Retina (tissue), 1 donor: Measurements from ENCODE around the gene PRSS2.
"Not testable (repeated sequence)": the region's sequence is repeated elsewhere in the genome, so short reads cannot be mapped to it uniquely, and the experiment has no call there.

ENCODE experiments used
- DNase-seq: peaks from one replicate; pipeline ENCODE4 v3.0.0-alpha.2; 2016

The PRSS2 gene

GRCh38 chr7:142760071-142760642 is 10.6 kb upstream of the PRSS2 start:
- DNase-seq: no peak

GRCh38 chr7:142761606-142762005 is 9.2 kb upstream of the PRSS2 start:
- DNase-seq: not testable (repeated sequence)

- no peak for DNase-seq
These were observed 8.7 kb upstream of the PRSS2 start for GRCh38 chr7:142762104-142762503.

- DNase-seq: no peak
These were observed 3.3 kb upstream of the PRSS2 start for GRCh38 chr7:142767451-142767850.

- DNase-seq: no peak
These were observed 2.9 kb upstream of the PRSS2 start for GRCh38 chr7:142767861-142768260.

GRCh38 chr7:142768885-142769284 is 1.9 kb upstream of the PRSS2 start:
- DNase-seq: not testable (repeated sequence)

- no peak for DNase-seq
These were observed 568 bp downstream of the PRSS2 start for GRCh38 chr7:142771353-142771723.

- no peak for DNase-seq
These were observed 1.3 kb downstream of the PRSS2 start for GRCh38 chr7:142772051-142772450.

- no peak for DNase-seq
These were observed 1.9 kb downstream of the PRSS2 start for GRCh38 chr7:142772673-142773072.

GRCh38 chr7:142773230-142773629 is 2.5 kb downstream of the PRSS2 start:
- no peak for DNase-seq

- DNase-seq: no peak
These were observed 3.4 kb downstream of the PRSS2 start for GRCh38 chr7:142773937-142774744.

GRCh38 chr7:142774826-142775225 is 4.1 kb downstream of the PRSS2 start:
- DNase-seq: no peak

- not testable (repeated sequence) for DNase-seq
These were observed 4.8 kb downstream of the PRSS2 start for GRCh38 chr7:142775351-142776115.

- no peak for DNase-seq
These were observed 5.6 kb downstream of the PRSS2 start for GRCh38 chr7:142776206-142776844.

GRCh38 chr7:142776845-142777225 is 6.1 kb downstream of the PRSS2 start:
- DNase-seq: not testable (repeated sequence)

GRCh38 chr7:142777318-142777717 is 6.5 kb downstream of the PRSS2 start:
- no peak for DNase-seq

GRCh38 chr7:142782922-142783900 is 12.4 kb downstream of the PRSS2 start:
- peak; percentile 88 for DNase-seq

- DNase-seq: no peak
These were observed 13.3 kb downstream of the PRSS2 start for GRCh38 chr7:142784096-142784495.

GRCh38 chr7:142784716-142785115 is 13.9 kb downstream of the PRSS2 start:
- no peak for DNase-seq

- no peak for DNase-seq
These were observed 15.1 kb downstream of the PRSS2 start for GRCh38 chr7:142785841-142786250.

- no peak for DNase-seq
These were observed 16.4 kb downstream of the PRSS2 start for GRCh38 chr7:142787034-142787768.
